Dedifferentiated amniotic fluid mesenchymal stem cell (primary cell): ENCODE measurements around the gene TTLL11.

ENCODE experiments used
- DNase-seq: peaks from one replicate; pipeline ENCODE4 v3.0.0-alpha.2; 2016; ENCODE audit errors: extremely low spot score

TTLL11 gene

DNA sequence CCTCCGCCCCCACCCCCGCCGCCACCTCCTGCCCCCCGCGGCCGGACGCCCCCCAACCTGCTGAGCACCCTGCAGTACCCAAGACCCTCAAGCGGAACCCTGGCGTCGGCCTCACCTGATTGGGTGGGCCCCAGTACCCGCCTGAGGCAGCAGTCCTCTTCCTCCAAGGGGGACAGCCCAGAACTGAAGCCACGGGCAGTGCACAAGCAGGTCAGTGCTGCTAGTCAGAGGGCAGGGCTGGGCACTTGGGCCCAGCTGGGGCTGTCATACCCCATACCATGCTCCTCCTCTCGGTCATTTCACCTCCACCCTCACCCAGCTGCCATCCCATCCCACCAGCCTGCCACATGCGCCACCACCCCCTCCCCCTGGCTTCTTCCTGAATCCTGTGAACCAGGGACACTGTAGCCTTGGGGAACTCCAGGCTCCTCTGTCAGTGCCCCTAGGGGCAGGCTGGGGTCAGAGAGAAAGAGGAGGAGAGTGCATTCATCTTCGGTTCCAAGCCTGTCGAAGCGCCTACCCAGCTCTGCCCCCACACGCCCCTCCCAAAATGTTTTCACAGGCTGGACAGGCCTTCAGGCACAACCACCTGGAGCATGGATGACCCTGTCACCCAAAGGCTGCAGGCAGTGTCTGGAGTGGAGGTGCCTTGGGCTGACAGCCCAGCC is 319.7 kb downstream of the TTLL11 start:
- no peak for DNase-seq

DNA sequence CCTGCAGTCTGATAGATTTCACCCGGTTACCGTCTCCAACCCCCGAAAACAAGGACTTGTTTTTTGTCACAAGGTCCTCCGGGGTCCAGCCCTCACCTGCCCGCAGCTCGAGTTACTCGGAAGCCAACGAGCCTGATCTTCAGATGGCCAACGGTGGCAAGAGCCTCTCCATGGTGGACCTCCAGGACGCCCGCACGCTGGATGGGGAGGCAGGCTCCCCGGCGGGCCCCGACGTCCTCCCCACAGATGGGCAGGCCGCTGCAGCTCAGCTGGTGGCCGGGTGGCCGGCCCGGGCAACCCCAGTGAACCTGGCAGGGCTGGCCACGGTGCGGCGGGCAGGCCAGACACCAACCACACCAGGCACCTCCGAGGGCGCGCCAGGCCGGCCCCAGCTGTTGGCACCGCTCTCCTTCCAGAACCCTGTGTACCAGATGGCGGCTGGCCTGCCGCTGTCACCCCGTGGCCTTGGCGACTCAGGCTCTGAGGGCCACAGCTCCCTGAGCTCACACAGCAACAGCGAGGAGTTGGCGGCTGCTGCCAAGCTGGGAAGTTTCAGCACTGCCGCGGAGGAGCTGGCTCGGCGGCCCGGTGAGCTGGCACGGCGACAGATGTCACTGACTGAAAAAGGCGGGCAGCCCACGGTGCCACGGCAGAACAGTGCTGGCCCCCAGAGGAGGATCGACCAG is 320.4 kb downstream of the TTLL11 start:
- no peak for DNase-seq
